Bronchial epithelial cell (primary cell): Measurements from ENCODE around the gene GRIK2. TPM values are rescaled to one million over a fixed set of nuclear protein-coding genes. Genes with fewer than 3 reads are reported as not detected.
A peak's percentile ranks its signal among the peaks of the same experiment; 100 is the strongest.

Experiments used
- DNase-seq: peaks from one replicate; pipeline ENCODE4 v3.0.0-alpha.2; 2010; ENCODE audit warnings: low read depth
- FAIRE-seq: peaks from 2 replicates; lab custom pipeline; 2011; peaks lifted over from hg19 to GRCh38; lab: Jason Lieb, UNC
- H3K27me3 ChIP-seq: 2 replicates; pipeline ENCODE4 v1.5.1; 2011; ENCODE audit warnings: low read length; ENCODE audit not compliant: control insufficient read depth, insufficient read depth
- H3K36me3 ChIP-seq: 2 replicates; pipeline ENCODE4 v1.5.1; 2011; ENCODE audit warnings: low read length; ENCODE audit not compliant: control insufficient read depth, insufficient read depth
- H3K4me3 ChIP-seq: 2 replicates; pipeline ENCODE4 v1.5.1; 2011; ENCODE audit warnings: mild to moderate bottlenecking, low read depth, low read length, control low read depth
- CTCF ChIP-seq: IDR thresholded peaks from 2 replicates; pipeline ENCODE4 v1.5.1; 2011; ENCODE audit warnings: mild to moderate bottlenecking, moderate library complexity, low read length, control low read depth, inconsistent platforms; ENCODE audit not compliant: insufficient read depth, severe bottlenecking
- total RNA-seq: library from RNA; depleted of rRNA; stranded (reverse); fragments of >200 nt; gene quantifications from 2 replicates; pipeline ENCODE4 v1.2.1, GENCODE V29; 2014

The GRIK2 gene
- total RNA-seq, 1 donor from 2014 or later = 0.26 TPM

- Histone ChIP-seq H3K36me3 (no peaks in the 10 kb centered on the region), H3K4me3 (no peak overlapping the region), H3K27me3 (no peaks in the 10 kb centered on the region)
- FAIRE-seq (no peak), DNase-seq (no peak)
- TF ChIP-seq CTCF = no peak
These were observed 438.9 kb downstream of the GRIK2 start for GRCh38 chr6:101832371-101832770.

- no peak for TF ChIP-seq CTCF
- Histone ChIP-seq H3K36me3 (no peaks in the 10 kb centered on the region), H3K27me3 (no peaks in the 10 kb centered on the region), H3K4me3 (no peak overlapping the region)
- FAIRE-seq = no peak
- no peak for DNase-seq
These were observed 446.6 kb downstream of the GRIK2 start for GRCh38 chr6:101840100-101840499.

- no peak overlapping the region for H3K4me3 ChIP-seq
- TF ChIP-seq CTCF = no peak
- H3K36me3 ChIP-seq = no peaks in the 10 kb centered on the region
- no peaks in the 10 kb centered on the region for H3K27me3 ChIP-seq
- DNase-seq (no peak), FAIRE-seq (no peak)
These were observed 451.7 kb downstream of the GRIK2 start for GRCh38 chr6:101845172-101845571.

- H3K4me3 ChIP-seq = no peak overlapping the region
- no peak for DNase-seq
- no peaks in the 10 kb centered on the region for H3K36me3 ChIP-seq
- no peak for TF ChIP-seq CTCF
- no peaks in the 10 kb centered on the region for H3K27me3 ChIP-seq
- FAIRE-seq = no peak
These were observed 452.1 kb downstream of the GRIK2 start for GRCh38 chr6:101845621-101846020.

- TF ChIP-seq CTCF = no peak
- H3K4me3 ChIP-seq = no peak overlapping the region
- DNase-seq (no peak), FAIRE-seq (no peak)
- no peaks in the 10 kb centered on the region for H3K36me3 ChIP-seq
- no peaks in the 10 kb centered on the region for H3K27me3 ChIP-seq
These were observed 454.2 kb downstream of the GRIK2 start for GRCh38 chr6:101847690-101848089.

- Histone ChIP-seq H3K4me3 (no peak overlapping the region), H3K36me3 (no peaks in the 10 kb centered on the region), H3K27me3 (no peaks in the 10 kb centered on the region)
- FAIRE-seq (no peak), DNase-seq (peak; percentile 41)
- TF ChIP-seq CTCF = no peak
These were observed 458.4 kb downstream of the GRIK2 start for GRCh38 chr6:101851911-101852310.
